Panc1 (cell line): ENCODE measurements around the gene KCNC1. TPM values are rescaled to one million over a fixed set of nuclear protein-coding genes. Genes with fewer than 3 reads are reported as not detected.

ENCODE experiments used
- ATAC-seq: fragments of 200-7000 bp; cut with Tn5 transposase; 2 replicates; pipeline ENCODE4 v1.9.1; 2020; ENCODE audit warnings: mild to moderate bottlenecking, moderate library complexity
- BruUV-seq: library from RNA; stranded (reverse); fragments of 400-500 nt; replicated peaks from 2 replicates; lab custom pipeline; 2021; lab: Mats Ljungman, UMichigan
- CTCF ChIA-PET: fragments of 300-600 bp; sonication (Branson Sonifier 250); formaldehyde crosslinking; loops from one replicate; lab custom pipeline; 2022; ENCODE audit warnings: antibody characterized with exemption; lab: Charles Lee
- POLR2A ChIA-PET: fragments of 300-600 bp; sonication (Branson Sonifier 250); formaldehyde crosslinking; loops from one replicate; lab custom pipeline; 2022; ENCODE audit warnings: antibody characterized with exemption; lab: Charles Lee
- DNase-seq: peaks from one replicate; pipeline ENCODE4 v3.0.0-alpha.2; 2010; ENCODE audit warnings: low read depth, low spot score
- H3K27ac ChIP-seq: 2 replicates; pipeline ENCODE4 v1.5.1; 2011; ENCODE audit warnings: mild to moderate bottlenecking, low read length, inconsistent platforms
- H3K27me3 ChIP-seq: fragments of 200-500 bp; sonication (Bioruptor generic); 2 replicates; pipeline ENCODE4 v1.6.0; 2014; ENCODE audit warnings: low read length, inconsistent platforms; ENCODE audit not compliant: control insufficient read depth, insufficient read depth
- H3K36me3 ChIP-seq: fragments of 200-500 bp; sonication (Bioruptor generic); 2 replicates; pipeline ENCODE4 v1.5.1; 2014; ENCODE audit warnings: inconsistent platforms, mild to moderate bottlenecking, low read length, moderate library complexity; ENCODE audit not compliant: control insufficient read depth, insufficient read depth
- H3K4me1 ChIP-seq: 2 replicates; pipeline ENCODE4 v1.5.1; 2011; ENCODE audit warnings: inconsistent platforms, mild to moderate bottlenecking, low read length, moderate library complexity; ENCODE audit not compliant: control insufficient read depth, insufficient read depth
- H3K4me3 ChIP-seq, 2 experiments: 2 replicates each; pipeline ENCODE4 v1.5.1; 2011 to 2012; ENCODE audit warnings: low read depth in 2 of 2, low read length in 2 of 2, mild to moderate bottlenecking in 2 of 2, inconsistent platforms in 1 of 2, moderate library complexity in 1 of 2
- H3K9me3 ChIP-seq: fragments of 200-500 bp; sonication (Bioruptor generic); 2 replicates; pipeline ENCODE4 v1.5.1; 2014; ENCODE audit warnings: low read depth, mild to moderate bottlenecking, inconsistent platforms, low read length, moderate library complexity; ENCODE audit not compliant: control insufficient read depth, insufficient read depth
- CTCF ChIP-seq: fragments of 450-650 bp; IDR thresholded peaks from 2 replicates; pipeline ENCODE4 v1.5.1; 2017; ENCODE audit warnings: mild to moderate bottlenecking
- POLR2AphosphoS5 ChIP-seq: IDR thresholded peaks from 2 replicates; pipeline ENCODE4 v1.6.1; 2012; ENCODE audit warnings: mild to moderate bottlenecking, low read depth, low read length, moderate library complexity
- SIN3A ChIP-seq: IDR thresholded peaks from 2 replicates; pipeline ENCODE4 v1.6.1; 2012; ENCODE audit warnings: low read depth, mild to moderate bottlenecking, low read length, moderate library complexity, borderline replicate concordance; ENCODE audit not compliant: insufficient read depth
- TCF7L2 ChIP-seq: IDR thresholded peaks from 2 replicates; pipeline ENCODE4 v1.6.1; 2011; ENCODE audit warnings: mild to moderate bottlenecking, low read depth, low read length, inconsistent platforms
- in situ Hi-C: cut with HindIII; loops from 2 replicates; pipeline ENCODE4 v1.10.0; 2016; ENCODE audit warnings: low sequenced_read_pairs, low pct_unique_long_range_greater_than_20kb
- intact Hi-C: fragments of 100-400 bp; cut with micrococcal nuclease; formaldehyde crosslinking; loops from one replicate; pipeline ENCODE4 v1.10.0; 2022; ENCODE audit not compliant: unreplicated experiment
- total RNA-seq: library from RNA; stranded (reverse); gene quantifications from one replicate; pipeline ENCODE4 v1.2.1, GENCODE V29; 2021; ENCODE audit not compliant: unreplicated experiment
- TF ChIP-seq, protein P1 (sequence below), 2 experiments: IDR thresholded peaks; 2 replicates each; pipeline ENCODE4 v1.6.1; 2011 to 2012; ENCODE audit warnings: low read depth in 2 of 2, control low read depth in 1 of 2, low read length in 1 of 2, mild to moderate bottlenecking in 1 of 2, moderate library complexity in 1 of 2; ENCODE audit not compliant: insufficient read depth in 1 of 2

Gene KCNC1
- total RNA-seq, 1 experiment from 2014 or later: 0.95 TPM

GRCh38 chr11:17777086-17777737, 42.6 kb downstream of the KCNC1 start:
- TF ChIP-seq SIN3A (no peak), CTCF (no peak), POLR2AphosphoS5 (no peak), TCF7L2 (no peak)
- TF ChIP-seq, protein P1, sequence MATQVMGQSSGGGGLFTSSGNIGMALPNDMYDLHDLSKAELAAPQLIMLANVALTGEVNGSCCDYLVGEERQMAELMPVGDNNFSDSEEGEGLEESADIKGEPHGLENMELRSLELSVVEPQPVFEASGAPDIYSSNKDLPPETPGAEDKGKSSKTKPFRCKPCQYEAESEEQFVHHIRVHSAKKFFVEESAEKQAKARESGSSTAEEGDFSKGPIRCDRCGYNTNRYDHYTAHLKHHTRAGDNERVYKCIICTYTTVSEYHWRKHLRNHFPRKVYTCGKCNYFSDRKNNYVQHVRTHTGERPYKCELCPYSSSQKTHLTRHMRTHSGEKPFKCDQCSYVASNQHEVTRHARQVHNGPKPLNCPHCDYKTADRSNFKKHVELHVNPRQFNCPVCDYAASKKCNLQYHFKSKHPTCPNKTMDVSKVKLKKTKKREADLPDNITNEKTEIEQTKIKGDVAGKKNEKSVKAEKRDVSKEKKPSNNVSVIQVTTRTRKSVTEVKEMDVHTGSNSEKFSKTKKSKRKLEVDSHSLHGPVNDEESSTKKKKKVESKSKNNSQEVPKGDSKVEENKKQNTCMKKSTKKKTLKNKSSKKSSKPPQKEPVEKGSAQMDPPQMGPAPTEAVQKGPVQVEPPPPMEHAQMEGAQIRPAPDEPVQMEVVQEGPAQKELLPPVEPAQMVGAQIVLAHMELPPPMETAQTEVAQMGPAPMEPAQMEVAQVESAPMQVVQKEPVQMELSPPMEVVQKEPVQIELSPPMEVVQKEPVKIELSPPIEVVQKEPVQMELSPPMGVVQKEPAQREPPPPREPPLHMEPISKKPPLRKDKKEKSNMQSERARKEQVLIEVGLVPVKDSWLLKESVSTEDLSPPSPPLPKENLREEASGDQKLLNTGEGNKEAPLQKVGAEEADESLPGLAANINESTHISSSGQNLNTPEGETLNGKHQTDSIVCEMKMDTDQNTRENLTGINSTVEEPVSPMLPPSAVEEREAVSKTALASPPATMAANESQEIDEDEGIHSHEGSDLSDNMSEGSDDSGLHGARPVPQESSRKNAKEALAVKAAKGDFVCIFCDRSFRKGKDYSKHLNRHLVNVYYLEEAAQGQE (IDR thresholded peaks at IDR 0.05; ENCODE audit: insufficient read depth in 1 of 2, low read depth in 2 of 2, low read length in 1 of 2): no peak

GRCh38 chr11:17777738-17778091, 43.1 kb downstream of the KCNC1 start:
- Histone ChIP-seq H3K4me3 (no peak overlapping the region), H3K27me3 (no peaks in the 10 kb centered on the region), H3K9me3 (no peaks in the 10 kb centered on the region), H3K27ac (no peak overlapping the region), H3K36me3 (no peaks in the 10 kb centered on the region), H3K4me1 (no peaks in the 10 kb centered on the region)
- ATAC-seq (no peak), DNase-seq (no peak)
- intact Hi-C loops (no loop called here), in situ Hi-C loops (no loop called here)
- POLR2A ChIA-PET: no interaction called here
- TF ChIP-seq CTCF: no peak
- TF ChIP-seq TCF7L2: no peak
- BruUV-seq: no TSS peak
- CTCF ChIA-PET: no interaction called here

More at GRCh38 chr11:17777086-17777737, 42.6 kb downstream of the KCNC1 start:
- no peaks in the 10 kb centered on the region for H3K4me1 ChIP-seq
- in situ Hi-C loops (no loop called here), intact Hi-C loops (no loop called here)
- no peaks in the 10 kb centered on the region for H3K9me3 ChIP-seq
- H3K4me3 ChIP-seq: no peak overlapping the region
- H3K27ac ChIP-seq: no peak overlapping the region
- ChIA-PET POLR2A (no interaction called here), CTCF (no interaction called here)
- DNase-seq (no peak), ATAC-seq (no peak)
- no peaks in the 10 kb centered on the region for H3K36me3 ChIP-seq
- no TSS peak for BruUV-seq
- H3K27me3 ChIP-seq: no peaks in the 10 kb centered on the region
